ENCODE measurements around the gene PREX1.

DNA sequence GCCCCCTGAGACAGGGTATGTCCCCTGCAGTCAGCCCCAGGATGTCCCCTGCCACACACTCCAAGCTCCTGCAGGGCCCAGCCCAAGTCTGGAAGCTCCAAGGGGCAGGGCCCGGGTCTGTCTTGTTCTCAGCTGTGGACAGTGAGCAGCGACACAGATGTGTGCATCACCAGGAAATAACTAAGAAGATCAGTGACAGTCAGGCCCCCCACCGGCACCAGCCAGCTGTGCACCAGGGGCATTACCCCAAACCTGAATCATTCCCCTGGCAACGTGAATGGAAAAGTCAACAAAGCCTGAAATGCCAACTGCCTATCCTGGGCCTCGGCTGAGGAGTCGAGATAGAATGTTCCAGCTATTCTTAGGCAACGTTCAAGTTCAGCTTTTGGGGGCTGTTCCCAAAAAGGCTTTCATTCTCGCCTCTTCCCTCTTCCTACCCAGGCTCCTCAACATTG lies 105.0 kb downstream of the PREX1 start:
- TF ChIP-seq, protein P1, sequence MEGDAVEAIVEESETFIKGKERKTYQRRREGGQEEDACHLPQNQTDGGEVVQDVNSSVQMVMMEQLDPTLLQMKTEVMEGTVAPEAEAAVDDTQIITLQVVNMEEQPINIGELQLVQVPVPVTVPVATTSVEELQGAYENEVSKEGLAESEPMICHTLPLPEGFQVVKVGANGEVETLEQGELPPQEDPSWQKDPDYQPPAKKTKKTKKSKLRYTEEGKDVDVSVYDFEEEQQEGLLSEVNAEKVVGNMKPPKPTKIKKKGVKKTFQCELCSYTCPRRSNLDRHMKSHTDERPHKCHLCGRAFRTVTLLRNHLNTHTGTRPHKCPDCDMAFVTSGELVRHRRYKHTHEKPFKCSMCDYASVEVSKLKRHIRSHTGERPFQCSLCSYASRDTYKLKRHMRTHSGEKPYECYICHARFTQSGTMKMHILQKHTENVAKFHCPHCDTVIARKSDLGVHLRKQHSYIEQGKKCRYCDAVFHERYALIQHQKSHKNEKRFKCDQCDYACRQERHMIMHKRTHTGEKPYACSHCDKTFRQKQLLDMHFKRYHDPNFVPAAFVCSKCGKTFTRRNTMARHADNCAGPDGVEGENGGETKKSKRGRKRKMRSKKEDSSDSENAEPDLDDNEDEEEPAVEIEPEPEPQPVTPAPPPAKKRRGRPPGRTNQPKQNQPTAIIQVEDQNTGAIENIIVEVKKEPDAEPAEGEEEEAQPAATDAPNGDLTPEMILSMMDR (IDR thresholded peaks at IDR 0.05), result no peak
- no peak for TF ChIP-seq POLR2A (IDR thresholded peaks at IDR 0.05)

Data from prostate gland (tissue), 2 donors.